Testis (tissue), 2 donors: Measurements from ENCODE around the gene UBTD2.
"Not testable (repeated sequence)": the region's sequence is repeated elsewhere in the genome, so short reads cannot be mapped to it uniquely, and the experiment has no call there.

Source experiments
- POLR2A ChIP-seq: fragments of 450-650 bp; IDR thresholded peaks from one replicate; pipeline ENCODE4 v1.6.1; 2017; ENCODE audit warnings: antibody characterized with exemption, mild to moderate bottlenecking, moderate library complexity
- TF ChIP-seq, protein P1 (sequence below), 3 experiments: fragments of 450-650 bp in 2 of 3; fragments of 200-600 bp in 1 of 3; sonication (generic) in 1 of 3; IDR thresholded peaks; one replicate each; pipeline ENCODE4 v1.5.1; 2016 to 2019; ENCODE audit warnings: antibody characterized with exemption in 3 of 3, mild to moderate bottlenecking in 2 of 3, moderate library complexity in 1 of 3

DNA sequence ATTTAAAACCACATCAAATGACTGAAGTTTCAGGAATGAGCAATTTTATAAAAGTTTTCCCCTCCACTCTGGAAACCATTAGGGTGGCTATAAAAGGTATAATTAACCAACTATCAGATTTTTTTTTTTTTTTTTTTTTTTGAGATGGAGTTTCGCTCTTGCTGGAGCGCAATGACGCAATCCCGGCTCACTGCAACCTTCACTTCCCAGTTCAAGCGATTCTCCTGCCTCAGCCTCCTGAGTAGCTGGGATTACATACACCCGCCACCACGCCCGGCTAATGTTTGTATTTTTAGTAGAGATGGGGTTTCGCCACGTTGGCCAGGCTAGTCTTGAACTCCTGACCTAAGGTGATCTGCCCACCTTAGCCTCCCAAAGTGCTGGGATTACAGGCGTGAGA, 77.6 kb downstream of the UBTD2 start:
- TF ChIP-seq, protein P1, sequence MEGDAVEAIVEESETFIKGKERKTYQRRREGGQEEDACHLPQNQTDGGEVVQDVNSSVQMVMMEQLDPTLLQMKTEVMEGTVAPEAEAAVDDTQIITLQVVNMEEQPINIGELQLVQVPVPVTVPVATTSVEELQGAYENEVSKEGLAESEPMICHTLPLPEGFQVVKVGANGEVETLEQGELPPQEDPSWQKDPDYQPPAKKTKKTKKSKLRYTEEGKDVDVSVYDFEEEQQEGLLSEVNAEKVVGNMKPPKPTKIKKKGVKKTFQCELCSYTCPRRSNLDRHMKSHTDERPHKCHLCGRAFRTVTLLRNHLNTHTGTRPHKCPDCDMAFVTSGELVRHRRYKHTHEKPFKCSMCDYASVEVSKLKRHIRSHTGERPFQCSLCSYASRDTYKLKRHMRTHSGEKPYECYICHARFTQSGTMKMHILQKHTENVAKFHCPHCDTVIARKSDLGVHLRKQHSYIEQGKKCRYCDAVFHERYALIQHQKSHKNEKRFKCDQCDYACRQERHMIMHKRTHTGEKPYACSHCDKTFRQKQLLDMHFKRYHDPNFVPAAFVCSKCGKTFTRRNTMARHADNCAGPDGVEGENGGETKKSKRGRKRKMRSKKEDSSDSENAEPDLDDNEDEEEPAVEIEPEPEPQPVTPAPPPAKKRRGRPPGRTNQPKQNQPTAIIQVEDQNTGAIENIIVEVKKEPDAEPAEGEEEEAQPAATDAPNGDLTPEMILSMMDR (IDR thresholded peaks at IDR 0.05), result not testable (repeated sequence)
- TF ChIP-seq POLR2A, result not testable (repeated sequence)
